Uterus (tissue), 2 donors: ENCODE measurements around the gene E4F1.

Experiments used
- POLR2A ChIP-seq, 2 donors: fragments of 450-650 bp; IDR thresholded peaks; one replicate each; pipeline ENCODE4 v1.6.1; 2016; ENCODE audit warnings: antibody characterized with exemption in 2 of 2, mild to moderate bottlenecking in 1 of 2, moderate library complexity in 1 of 2
- TF ChIP-seq, protein P1 (sequence below), 4 experiments: fragments of 200-600 bp in 2 of 4; fragments of 450-650 bp in 2 of 4; sonication (generic) in 2 of 4; IDR thresholded peaks; one replicate each; pipeline ENCODE4 v1.5.1; 2016 to 2019; ENCODE audit warnings: antibody characterized with exemption in 4 of 4, mild to moderate bottlenecking in 2 of 4, moderate library complexity in 1 of 4

DNA sequence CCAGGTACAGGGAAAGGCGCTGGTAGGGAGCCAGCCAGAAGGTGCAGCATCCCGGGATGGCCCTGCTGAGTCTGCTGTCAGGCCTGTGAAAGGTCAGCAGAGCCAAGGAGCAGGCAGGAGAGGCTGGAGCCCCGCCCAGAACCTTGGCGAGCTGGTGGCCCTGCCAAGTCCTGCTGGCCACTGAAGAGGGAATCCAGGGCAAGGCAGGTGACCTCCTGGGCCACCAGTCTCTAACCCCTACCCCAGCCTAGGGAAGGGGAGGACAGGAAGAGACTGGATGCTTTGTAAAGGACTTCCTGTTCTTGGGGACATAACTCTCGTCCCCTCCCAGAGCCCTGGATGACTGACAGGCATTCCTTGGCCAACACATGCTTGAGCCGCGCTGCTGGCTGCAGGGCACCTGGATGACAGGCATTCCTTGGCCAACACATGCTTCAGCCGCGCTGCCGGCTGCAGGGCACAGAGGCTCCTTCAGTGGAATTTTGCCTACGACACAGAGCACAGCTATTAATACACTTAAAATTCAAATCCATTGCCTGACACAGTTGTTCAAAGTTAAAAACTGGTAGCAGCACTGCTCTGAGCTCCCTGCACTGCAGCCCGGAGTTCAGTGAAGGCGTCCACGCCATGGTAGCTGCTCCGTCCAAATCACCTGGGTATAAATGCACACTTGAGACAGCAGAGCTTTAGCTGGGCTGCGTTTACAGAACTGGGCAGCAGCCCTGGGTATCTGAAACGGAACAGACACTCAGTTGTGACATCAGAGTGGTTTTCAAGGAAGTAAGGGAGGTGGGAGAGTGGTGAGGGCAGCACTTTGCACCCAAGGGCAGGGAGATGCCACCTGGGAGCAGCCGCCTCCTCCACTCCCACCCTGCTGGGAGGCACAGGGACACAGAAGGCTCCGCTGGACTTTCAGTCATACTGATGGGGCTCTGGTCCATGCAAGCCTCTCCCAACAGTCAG, 10.7 kb upstream of the E4F1 start:
- no peak for TF ChIP-seq POLR2A (IDR thresholded peaks at IDR 0.05)
- TF ChIP-seq, protein P1, sequence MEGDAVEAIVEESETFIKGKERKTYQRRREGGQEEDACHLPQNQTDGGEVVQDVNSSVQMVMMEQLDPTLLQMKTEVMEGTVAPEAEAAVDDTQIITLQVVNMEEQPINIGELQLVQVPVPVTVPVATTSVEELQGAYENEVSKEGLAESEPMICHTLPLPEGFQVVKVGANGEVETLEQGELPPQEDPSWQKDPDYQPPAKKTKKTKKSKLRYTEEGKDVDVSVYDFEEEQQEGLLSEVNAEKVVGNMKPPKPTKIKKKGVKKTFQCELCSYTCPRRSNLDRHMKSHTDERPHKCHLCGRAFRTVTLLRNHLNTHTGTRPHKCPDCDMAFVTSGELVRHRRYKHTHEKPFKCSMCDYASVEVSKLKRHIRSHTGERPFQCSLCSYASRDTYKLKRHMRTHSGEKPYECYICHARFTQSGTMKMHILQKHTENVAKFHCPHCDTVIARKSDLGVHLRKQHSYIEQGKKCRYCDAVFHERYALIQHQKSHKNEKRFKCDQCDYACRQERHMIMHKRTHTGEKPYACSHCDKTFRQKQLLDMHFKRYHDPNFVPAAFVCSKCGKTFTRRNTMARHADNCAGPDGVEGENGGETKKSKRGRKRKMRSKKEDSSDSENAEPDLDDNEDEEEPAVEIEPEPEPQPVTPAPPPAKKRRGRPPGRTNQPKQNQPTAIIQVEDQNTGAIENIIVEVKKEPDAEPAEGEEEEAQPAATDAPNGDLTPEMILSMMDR (IDR thresholded peaks at IDR 0.05): no peak
